GM21367 (cell line): ENCODE results near the gene MMGT1.
"Not testable (repeated sequence)": the region's sequence is repeated elsewhere in the genome, so short reads cannot be mapped to it uniquely, and the experiment has no call there.

Experiments
- ATAC-seq: cut with Tn5 transposase; IDR thresholded peaks from one replicate; pipeline ENCODE4 v1.9.1; 2021; ENCODE audit not compliant: unreplicated experiment

Gene MMGT1

DNA sequence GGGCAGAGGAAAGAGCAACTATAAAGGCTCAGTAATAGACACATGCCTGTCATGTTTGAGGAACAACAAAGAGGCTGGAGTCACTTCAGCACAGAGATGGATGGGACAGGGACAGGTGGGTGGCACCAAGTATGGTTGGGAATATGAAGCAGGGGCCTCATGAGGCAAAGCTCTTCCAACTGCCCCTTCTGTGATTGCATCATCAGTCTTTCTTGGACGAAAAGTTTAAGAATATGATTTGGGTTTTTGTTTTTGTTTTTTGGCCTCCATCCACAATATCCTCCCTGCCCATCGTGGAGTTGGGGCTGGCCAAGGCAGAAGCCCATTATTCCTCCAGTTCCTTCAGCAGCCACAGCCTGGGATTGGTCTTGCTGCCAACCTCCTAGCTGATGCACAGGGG is 45.9 kb downstream of the MMGT1 start:
- no peak for ATAC-seq

DNA sequence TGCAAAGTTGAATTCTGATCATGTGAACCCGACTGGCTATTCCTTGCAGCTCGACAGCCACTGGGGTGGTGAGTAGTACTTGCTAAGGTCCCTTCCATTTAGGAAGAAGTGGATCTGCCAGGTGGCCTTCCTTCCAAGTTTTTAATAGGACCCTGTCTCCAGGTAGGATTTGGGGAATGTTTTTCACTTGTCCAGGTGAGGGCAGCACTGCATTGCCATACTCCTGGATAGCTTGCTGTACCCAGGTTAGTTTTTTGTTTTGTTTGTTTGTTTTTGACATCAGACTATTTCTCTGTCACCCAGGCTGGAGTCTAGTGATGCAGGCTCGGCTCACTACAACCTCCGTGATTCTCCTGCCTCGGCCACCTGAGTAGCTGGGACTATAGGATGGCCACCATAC is 50.4 kb downstream of the MMGT1 start:
- no peak for ATAC-seq

DNA sequence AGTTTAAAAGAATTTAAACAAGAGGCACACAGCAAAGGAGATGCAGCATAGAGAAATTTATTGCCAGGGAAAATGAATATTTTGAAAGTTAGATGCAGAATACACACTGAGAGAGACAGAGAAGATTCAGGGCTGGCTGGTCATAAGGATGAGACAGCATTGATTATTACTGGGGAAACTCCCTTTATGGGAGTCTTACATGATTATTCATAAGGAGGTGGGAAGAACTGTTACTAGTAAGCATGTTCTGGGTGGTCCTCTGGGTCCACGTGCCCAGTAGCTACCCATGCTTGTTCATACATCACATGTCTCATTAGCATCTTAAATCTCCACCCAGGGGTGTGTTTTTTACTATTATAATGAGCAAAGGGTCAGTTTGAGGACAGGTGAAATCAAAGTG is 53.3 kb downstream of the MMGT1 start:
- ATAC-seq = not testable (repeated sequence)

DNA sequence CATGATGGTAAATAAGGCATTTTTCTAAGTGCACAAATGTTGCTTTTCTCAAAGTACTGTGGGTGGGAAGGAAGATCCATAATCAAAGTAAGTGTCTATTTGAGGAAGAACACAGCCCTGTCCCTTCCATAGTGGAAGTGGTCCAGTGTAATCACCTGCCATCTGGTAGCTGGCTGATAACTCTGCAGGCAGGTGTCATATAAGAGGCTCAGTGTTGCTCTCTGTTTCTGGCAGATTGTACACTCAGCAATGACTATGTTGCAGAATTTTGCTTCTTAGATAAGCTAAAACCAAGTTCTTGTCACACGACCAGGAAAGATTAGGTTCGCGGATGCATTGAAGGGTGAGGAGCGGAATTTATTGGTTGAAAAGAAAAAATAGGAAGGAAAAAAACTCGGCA is 59.4 kb downstream of the MMGT1 start:
- ATAC-seq = no peak
